ENCODE measurements around the gene ZNF558. TPM values are rescaled to one million over a fixed set of nuclear protein-coding genes. Genes with fewer than 3 reads are reported as not detected.

The ZNF558 gene
- total and polyA plus RNA-seq, 2 experiments from 2014 or later: 3.5 to 5.7 TPM

- TF ChIP-seq REST (IDR thresholded peaks at IDR 0.05; ENCODE audit: unreplicated experiment): no peak
- TF ChIP-seq EZH2 (IDR thresholded peaks at IDR 0.05; ENCODE audit: low read depth, unreplicated experiment): no peak
- TF ChIP-seq EZH2phosphoT487 (IDR thresholded peaks at IDR 0.05; ENCODE audit: unreplicated experiment): no peak
- no peak for TF ChIP-seq STAT1 (IDR thresholded peaks at IDR 0.05; ENCODE audit: unreplicated experiment)
- no peak for TF ChIP-seq CTCF (conservative IDR thresholded peaks at IDR 0.05; ENCODE audit: low read depth in 2 of 2)
- no peak for TF ChIP-seq JUNB (IDR thresholded peaks at IDR 0.05; ENCODE audit: unreplicated experiment)
Measured at GRCh38 chr19:8846819-8847218, 14.7 kb upstream of the ZNF558 start (continued).

- H3K27me3 ChIP-seq (ENCODE audit: insufficient read depth): no peaks in the 10 kb centered on the region
- no peaks in the 10 kb centered on the region; the same call in 1 of the 2 replicates for H3K36me3 ChIP-seq (ENCODE audit: insufficient read depth)
- no peaks in the 10 kb centered on the region for H3K4me1 Mint-ChIP-seq
- DNase-seq (ENCODE audit: low spot score) (no peak), ATAC-seq (no peak)
- no peak overlapping the region for H3K4me3 Mint-ChIP-seq
- H4K20me1 ChIP-seq (replicated peaks; ENCODE audit: insufficient read depth): no peaks in the 10 kb centered on the region
- peaks cover 41% of the 10 kb centered on the region for H3K36me3 Mint-ChIP-seq (ENCODE audit: low read depth)
- no peak overlapping the region for H3K4me3 ChIP-seq
- H3K4me2 ChIP-seq: no peak overlapping the region
- no peaks in the 10 kb centered on the region for H3K9me2 ChIP-seq (ENCODE audit: insufficient read depth)
- H2AFZ ChIP-seq: no peak overlapping the region
- H3K27ac ChIP-seq (ENCODE audit: low read depth): no peak overlapping the region
- H3K27me3 Mint-ChIP-seq (ENCODE audit: insufficient read depth, low read depth, poor library complexity): peaks cover 1% of the 10 kb centered on the region
- no peaks in the 10 kb centered on the region for H3K4me1 ChIP-seq (ENCODE audit: insufficient read depth)
- no peaks in the 10 kb centered on the region for H3K79me2 ChIP-seq (replicated peaks; ENCODE audit: insufficient read depth)
- H3F3A ChIP-seq (replicated peaks; ENCODE audit: low read depth): no peaks in the 10 kb centered on the region
- peaks cover 96% of the 10 kb centered on the region for H3K9me3 Mint-ChIP-seq
- no peak overlapping the region for H3K27ac Mint-ChIP-seq
- TF ChIP-seq ZNF462 (CRISPR knock-in tag; IDR thresholded peaks at IDR 0.05): no peak
- no peak for TF ChIP-seq EZH2 (IDR thresholded peaks at IDR 0.05; ENCODE audit: low read depth, unreplicated experiment)
- TF ChIP-seq STAT1 (IDR thresholded peaks at IDR 0.05; ENCODE audit: unreplicated experiment): no peak
- TF ChIP-seq POLR2AphosphoS5 (IDR thresholded peaks at IDR 0.05; ENCODE audit: low read depth): no peak
- TF ChIP-seq REST (IDR thresholded peaks at IDR 0.05; ENCODE audit: unreplicated experiment): no peak
- TF ChIP-seq EZH2phosphoT487 (IDR thresholded peaks at IDR 0.05; ENCODE audit: unreplicated experiment): no peak
- no peak for TF ChIP-seq ZNF331 (CRISPR knock-in tag; IDR thresholded peaks at IDR 0.05; ENCODE audit: low read depth)
- TF ChIP-seq NANOG (IDR thresholded peaks at IDR 0.05; ENCODE audit: borderline replicate concordance): no peak
Measured at GRCh38 chr19:8840708-8841107, 8.6 kb upstream of the ZNF558 start.

All from GM23338 (cell line).